ENCODE measurements around the gene BCAS1.

Gene BCAS1

DNA sequence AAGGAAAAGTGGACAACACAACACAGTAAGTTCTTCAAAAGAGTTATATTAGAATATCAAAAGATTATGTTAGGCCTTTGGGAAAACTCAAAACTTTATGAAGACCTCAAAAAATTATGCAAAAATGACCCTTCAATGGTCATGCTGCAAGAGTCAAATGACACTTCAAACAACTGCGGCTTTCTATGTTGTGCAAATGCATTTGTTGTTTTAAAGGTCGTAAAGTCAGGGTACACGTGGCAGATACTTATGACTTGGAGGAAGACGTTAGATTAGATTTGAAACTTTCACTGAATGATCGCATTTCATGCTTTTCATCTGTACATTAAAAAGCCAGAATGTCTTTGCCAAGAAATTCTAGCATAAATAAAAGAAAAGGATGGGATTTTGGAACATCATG is 31.4 kb downstream of the BCAS1 start:
- Histone ChIP-seq H3K36me3 (ENCODE audit: control insufficient read depth in 1 of 2, insufficient read depth in 2 of 2, low read length in 2 of 2) (no peaks in the 10 kb centered on the region), H3K4me3 (ENCODE audit: low read depth, low read length) (no peak overlapping the region), H2BK120ac (ENCODE audit: insufficient read depth, low read length, poor library complexity) (no peak overlapping the region), H4K8ac (ENCODE audit: low read depth, low read length) (no peak overlapping the region), H3K14ac (ENCODE audit: low read length) (no peak overlapping the region), H3K27me3 (ENCODE audit: insufficient read depth, low read length) (no peaks in the 10 kb centered on the region), H2AFZ (ENCODE audit: insufficient read depth, low read length, poor library complexity) (no peak overlapping the region), H2BK12ac (ENCODE audit: low read length) (no peak overlapping the region), H3K79me2 (ENCODE audit: control insufficient read depth, insufficient read depth, low read length, poor library complexity) (no peaks in the 10 kb centered on the region), H4K12ac (ENCODE audit: low read depth, low read length) (no peak overlapping the region), H3K4ac (ENCODE audit: low read depth, low read length) (no peak overlapping the region), H3K9me3 (ENCODE audit: insufficient read depth, low read depth, low read length) (no peaks in the 10 kb centered on the region), H2BK5ac (ENCODE audit: low read depth, low read length, poor library complexity) (no peak overlapping the region), H3K79me1 (ENCODE audit: low read length) (no peaks in the 10 kb centered on the region), H2AK5ac (ENCODE audit: low read length) (no peak overlapping the region), H4K91ac (ENCODE audit: low read depth, low read length) (no peak overlapping the region), H3K18ac (ENCODE audit: low read length) (no peak overlapping the region), H3K27ac (ENCODE audit: low read depth, low read length) (no peak overlapping the region), H3K9ac (ENCODE audit: low read length) (no peak overlapping the region), H3K23ac (ENCODE audit: low read length) (no peak overlapping the region), H3K4me1 (ENCODE audit: control insufficient read depth in 1 of 2, insufficient read depth in 2 of 2, low read length in 2 of 2) (peaks cover 0 to 2% of the 10 kb centered on the region in 2 experiments), H3K4me2 (ENCODE audit: low read length) (no peak overlapping the region)
- WGBS (ENCODE audit: extremely low coverage, insufficient coverage, insufficient read length) = no CpG with 5 or more reads among the region's 5 CpGs
- no peak for DNase-seq

- Histone ChIP-seq H2BK5ac (ENCODE audit: low read depth, low read length, poor library complexity) (no peak overlapping the region), H3K4ac (ENCODE audit: low read depth, low read length) (no peak overlapping the region), H3K9me3 (ENCODE audit: insufficient read depth, low read depth, low read length) (no peaks in the 10 kb centered on the region), H3K23ac (ENCODE audit: low read length) (no peak overlapping the region), H4K12ac (ENCODE audit: low read depth, low read length) (no peak overlapping the region), H4K91ac (ENCODE audit: low read depth, low read length) (no peak overlapping the region), H2BK120ac (ENCODE audit: insufficient read depth, low read length, poor library complexity) (no peak overlapping the region), H3K79me2 (ENCODE audit: control insufficient read depth, insufficient read depth, low read length, poor library complexity) (no peaks in the 10 kb centered on the region), H3K4me1 (ENCODE audit: control insufficient read depth in 1 of 2, insufficient read depth in 2 of 2, low read length in 2 of 2) (no peaks in the 10 kb centered on the region), H4K8ac (ENCODE audit: low read depth, low read length) (no peak overlapping the region), H3K4me2 (ENCODE audit: low read length) (no peak overlapping the region), H2AFZ (ENCODE audit: insufficient read depth, low read length, poor library complexity) (no peak overlapping the region), H3K18ac (ENCODE audit: low read length) (no peak overlapping the region), H3K4me3 (ENCODE audit: low read depth, low read length) (no peak overlapping the region), H3K36me3 (ENCODE audit: control insufficient read depth in 1 of 2, insufficient read depth in 2 of 2, low read length in 2 of 2) (no peaks in the 10 kb centered on the region), H2AK5ac (ENCODE audit: low read length) (no peak overlapping the region), H3K27me3 (ENCODE audit: insufficient read depth, low read length) (no peaks in the 10 kb centered on the region), H3K9ac (ENCODE audit: low read length) (no peak overlapping the region), H3K79me1 (ENCODE audit: low read length) (no peaks in the 10 kb centered on the region), H3K27ac (ENCODE audit: low read depth, low read length) (no peak overlapping the region), H2BK12ac (ENCODE audit: low read length) (no peak overlapping the region), H3K14ac (ENCODE audit: low read length) (no peak overlapping the region)
- DNase-seq = no peak
- WGBS (ENCODE audit: extremely low coverage, insufficient coverage, insufficient read length) = no CpG with 5 or more reads among the region's 1 CpG
Measured at GRCh38 chr20:54037525-54037924, 32.9 kb downstream of the BCAS1 start.

DNA sequence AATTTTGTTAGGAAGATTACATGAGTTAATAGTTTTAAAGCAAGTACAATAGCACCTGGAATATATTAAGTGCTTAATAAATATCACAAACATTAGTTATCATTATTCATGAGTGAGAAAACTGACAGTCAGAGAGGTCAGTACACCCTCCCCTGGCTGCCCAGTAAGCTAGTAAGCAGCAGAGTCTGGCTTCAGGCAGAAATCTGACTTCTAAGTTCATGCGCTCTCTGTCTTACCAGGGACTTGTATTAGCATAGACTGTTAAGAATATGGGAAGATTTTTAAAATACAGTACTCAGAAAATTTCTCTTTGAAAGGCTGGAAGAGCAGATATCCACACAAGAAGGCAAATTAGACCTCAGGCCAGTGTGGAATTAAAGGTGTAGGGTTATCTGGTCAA is 40.8 kb downstream of the BCAS1 start:
- no CpG with 5 or more reads among the region's 1 CpG for WGBS (ENCODE audit: extremely low coverage, insufficient coverage, insufficient read length)
- no peak overlapping the region for H3K4ac ChIP-seq (ENCODE audit: low read depth, low read length)
- H2BK5ac ChIP-seq (ENCODE audit: low read depth, low read length, poor library complexity) = no peak overlapping the region
- H2BK120ac ChIP-seq (ENCODE audit: insufficient read depth, low read length, poor library complexity) = no peak overlapping the region
- H3K4me1 ChIP-seq (ENCODE audit: control insufficient read depth in 1 of 2, insufficient read depth in 2 of 2, low read length in 2 of 2) = no peaks in the 10 kb centered on the region
- H2BK12ac ChIP-seq (ENCODE audit: low read length) = no peak overlapping the region
- no peaks in the 10 kb centered on the region for H3K79me1 ChIP-seq (ENCODE audit: low read length)
- H3K36me3 ChIP-seq (ENCODE audit: control insufficient read depth in 1 of 2, insufficient read depth in 2 of 2, low read length in 2 of 2) = no peaks in the 10 kb centered on the region
- no peak for DNase-seq
- H3K27ac ChIP-seq (ENCODE audit: low read depth, low read length) = no peak overlapping the region
- H3K9ac ChIP-seq (ENCODE audit: low read length) = no peak overlapping the region
- no peak overlapping the region for H4K12ac ChIP-seq (ENCODE audit: low read depth, low read length)
- H4K8ac ChIP-seq (ENCODE audit: low read depth, low read length) = no peak overlapping the region
- no peak overlapping the region for H3K4me2 ChIP-seq (ENCODE audit: low read length)
- no peaks in the 10 kb centered on the region for H3K27me3 ChIP-seq (ENCODE audit: insufficient read depth, low read length)
- H3K79me2 ChIP-seq (ENCODE audit: control insufficient read depth, insufficient read depth, low read length, poor library complexity) = no peaks in the 10 kb centered on the region
- H3K9me3 ChIP-seq (ENCODE audit: insufficient read depth, low read depth, low read length) = peaks cover 2% of the 10 kb centered on the region
- H3K14ac ChIP-seq (ENCODE audit: low read length) = no peak overlapping the region
- no peak overlapping the region for H2AFZ ChIP-seq (ENCODE audit: insufficient read depth, low read length, poor library complexity)
- no peak overlapping the region for H3K18ac ChIP-seq (ENCODE audit: low read length)
- no peak overlapping the region for H2AK5ac ChIP-seq (ENCODE audit: low read length)
- H4K91ac ChIP-seq (ENCODE audit: low read depth, low read length) = no peak overlapping the region
- H3K23ac ChIP-seq (ENCODE audit: low read length) = no peak overlapping the region
- no peak overlapping the region for H3K4me3 ChIP-seq (ENCODE audit: low read depth, low read length)

DNA sequence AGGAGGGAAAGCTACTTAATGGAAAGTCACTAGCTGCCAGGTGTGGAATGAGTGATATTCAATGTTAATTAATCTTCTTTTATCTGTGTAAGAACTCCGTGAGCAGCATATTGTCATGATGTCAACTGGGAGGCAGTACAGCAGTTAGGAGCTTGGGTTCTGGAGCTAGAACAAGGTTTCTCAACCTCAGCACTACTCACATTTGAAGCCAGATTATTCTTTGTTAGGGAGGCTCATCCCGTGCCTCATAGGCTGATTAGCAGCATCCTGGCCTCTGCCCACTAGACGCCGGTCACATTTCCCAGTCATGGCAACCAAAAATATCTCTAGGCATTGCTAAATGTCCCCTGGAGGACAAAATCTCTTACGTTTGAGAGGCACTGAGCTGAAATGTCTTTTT is 41.2 kb downstream of the BCAS1 start:
- no peaks in the 10 kb centered on the region for H3K36me3 ChIP-seq (ENCODE audit: control insufficient read depth in 1 of 2, insufficient read depth in 2 of 2, low read length in 2 of 2)
- no CpG with 5 or more reads among the region's 5 CpGs for whole genome bisulfite sequencing (ENCODE audit: extremely low coverage, insufficient coverage, insufficient read length)

More for the DNA sequence above, 41.2 kb downstream of the BCAS1 start:
- no peaks in the 10 kb centered on the region for H3K27me3 ChIP-seq (ENCODE audit: insufficient read depth, low read length)
- H4K8ac ChIP-seq (ENCODE audit: low read depth, low read length) = no peak overlapping the region
- H2BK5ac ChIP-seq (ENCODE audit: low read depth, low read length, poor library complexity) = no peak overlapping the region
- no peak overlapping the region for H2AFZ ChIP-seq (ENCODE audit: insufficient read depth, low read length, poor library complexity)
- H3K79me1 ChIP-seq (ENCODE audit: low read length) = no peaks in the 10 kb centered on the region
- no peak overlapping the region for H3K4me2 ChIP-seq (ENCODE audit: low read length)
- H3K4ac ChIP-seq (ENCODE audit: low read depth, low read length) = no peak overlapping the region
- no peak overlapping the region for H4K91ac ChIP-seq (ENCODE audit: low read depth, low read length)
- no peak overlapping the region for H2BK12ac ChIP-seq (ENCODE audit: low read length)
- H4K12ac ChIP-seq (ENCODE audit: low read depth, low read length) = no peak overlapping the region
- no peak overlapping the region for H2AK5ac ChIP-seq (ENCODE audit: low read length)
- no peak overlapping the region for H3K18ac ChIP-seq (ENCODE audit: low read length)
- no peak overlapping the region for H2BK120ac ChIP-seq (ENCODE audit: insufficient read depth, low read length, poor library complexity)
- H3K4me3 ChIP-seq (ENCODE audit: low read depth, low read length) = no peak overlapping the region
- H3K9me3 ChIP-seq (ENCODE audit: insufficient read depth, low read depth, low read length) = peaks cover 2% of the 10 kb centered on the region
- DNase-seq = no peak
- no peak overlapping the region for H3K14ac ChIP-seq (ENCODE audit: low read length)
- no peaks in the 10 kb centered on the region for H3K79me2 ChIP-seq (ENCODE audit: control insufficient read depth, insufficient read depth, low read length, poor library complexity)
- no peak overlapping the region for H3K9ac ChIP-seq (ENCODE audit: low read length)
- no peak overlapping the region for H3K27ac ChIP-seq (ENCODE audit: low read depth, low read length)
- no peaks in the 10 kb centered on the region for H3K4me1 ChIP-seq (ENCODE audit: control insufficient read depth in 1 of 2, insufficient read depth in 2 of 2, low read length in 2 of 2)
- H3K23ac ChIP-seq (ENCODE audit: low read length) = no peak overlapping the region

All from trophoblast cell (in vitro differentiated cells and primary cell).